ENCODE measurements around the gene NFIB. TPM values are rescaled to one million over a fixed set of nuclear protein-coding genes. Genes with fewer than 3 reads are reported as not detected.

NFIB gene
- total RNA-seq: 8.0 and 19.6 TPM in 2 replicates

GRCh38 chr9:14313951-14314423 is at the start of gene NFIB:
NFIB (minus strand) TSS chr9:14314141; CDS start chr9:14313511, 630 bp downstream.

Data from tracheal epithelial cell (primary cell).